ENCODE measurements around the gene RALGAPA2. TPM values are rescaled to one million over a fixed set of nuclear protein-coding genes. Genes with fewer than 3 reads are reported as not detected.
A peak's percentile ranks its signal among the peaks of the same experiment; 100 is the strongest.

Gene RALGAPA2
- total RNA-seq, 2 experiments from 2014 or later = 21.8 to 22.8 TPM

GRCh38 chr20:20694591-20694990 is 17.9 kb downstream of the RALGAPA2 start:
- no peak for ATAC-seq

GRCh38 chr20:20692587-20692986 is 19.9 kb downstream of the RALGAPA2 start:
- no peaks in the 10 kb centered on the region for H3K9me3 Mint-ChIP-seq (ENCODE audit: insufficient read depth)
- no peak overlapping the region for H3K27ac Mint-ChIP-seq
- H3K27me3 Mint-ChIP-seq (ENCODE audit: low read depth) = no peaks in the 10 kb centered on the region
- ChIA-PET POLR2A (no interaction called here), CTCF (interaction anchor here (1.2 kb wide), 1 partner anchor 168 kb away, joined by 3 read pairs; no protein-coding TSS in a partner anchor)
- DNase-seq = no peak
- no peak overlapping the region for H3K4me3 Mint-ChIP-seq
- H3K4me1 Mint-ChIP-seq (ENCODE audit: low read depth) = peaks cover 6% of the 10 kb centered on the region
- no peak for ATAC-seq
- H3K36me3 Mint-ChIP-seq (ENCODE audit: low read depth) = no peaks in the 10 kb centered on the region

More at GRCh38 chr20:20694591-20694990, 17.9 kb downstream of the RALGAPA2 start:
- Mint-ChIP-seq H3K9me3 (ENCODE audit: insufficient read depth) (no peaks in the 10 kb centered on the region), H3K4me3 (no peak overlapping the region), H3K27ac (no peak overlapping the region), H3K27me3 (ENCODE audit: low read depth) (no peaks in the 10 kb centered on the region), H3K36me3 (ENCODE audit: low read depth) (no peaks in the 10 kb centered on the region), H3K4me1 (ENCODE audit: low read depth) (no peaks in the 10 kb centered on the region)
- ChIA-PET POLR2A (no interaction called here), CTCF (no interaction called here)
- no peak for DNase-seq

DNA sequence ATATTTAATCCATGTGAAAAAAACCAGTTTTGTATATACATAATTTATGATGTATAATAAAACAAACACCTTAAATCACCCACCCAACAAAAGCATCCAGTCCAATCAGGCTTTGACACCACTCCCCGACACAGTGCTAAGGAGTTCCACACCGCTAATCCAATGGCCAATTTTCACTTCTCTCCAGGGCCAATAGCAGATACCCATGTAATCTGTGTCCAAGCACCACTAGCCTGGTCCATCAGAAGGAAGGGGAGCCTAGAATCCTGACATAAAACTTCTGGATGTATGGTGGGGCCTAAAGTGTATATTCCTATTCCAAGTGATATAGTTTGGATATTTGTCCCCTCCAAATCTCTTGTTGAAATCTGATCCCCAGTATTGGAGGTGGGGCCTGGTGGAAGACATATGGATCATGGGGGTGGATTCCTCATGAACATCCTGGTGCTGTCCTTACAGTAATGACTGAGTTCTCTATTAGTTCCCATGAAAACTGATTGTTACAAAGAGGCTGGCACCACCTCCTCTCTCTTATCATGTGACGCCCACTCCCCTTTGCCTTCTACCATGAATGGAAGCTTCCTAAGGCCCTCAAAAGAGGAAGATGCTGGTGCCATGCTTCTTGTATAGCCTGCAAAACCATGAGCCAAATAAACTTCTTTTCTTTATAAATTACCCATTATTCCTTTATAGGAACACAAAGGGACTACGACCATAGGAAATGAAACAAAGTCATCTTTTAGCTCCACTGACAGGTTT is 20.8 kb downstream of the RALGAPA2 start:
- Mint-ChIP-seq H3K4me3 (no peak overlapping the region), H3K9me3 (ENCODE audit: insufficient read depth) (no peaks in the 10 kb centered on the region), H3K4me1 (ENCODE audit: low read depth) (peaks cover 6% of the 10 kb centered on the region), H3K27me3 (ENCODE audit: low read depth) (no peaks in the 10 kb centered on the region), H3K27ac (no peak overlapping the region), H3K36me3 (ENCODE audit: low read depth) (no peaks in the 10 kb centered on the region)
- ChIA-PET CTCF (no interaction called here), POLR2A (no interaction called here)
- DNase-seq (no peak), ATAC-seq (no peak)

GRCh38 chr20:20690676-20691476 is 21.6 kb downstream of the RALGAPA2 start:
- POLR2A ChIA-PET = no interaction called here
- no peaks in the 10 kb centered on the region for H3K27me3 Mint-ChIP-seq (ENCODE audit: low read depth)
- H3K36me3 Mint-ChIP-seq (ENCODE audit: low read depth) = no peaks in the 10 kb centered on the region
- ATAC-seq (no peak), DNase-seq (no peak)
- CTCF ChIA-PET = no interaction called here
- peaks cover 6% of the 10 kb centered on the region for H3K4me1 Mint-ChIP-seq (ENCODE audit: low read depth)
- H3K4me3 Mint-ChIP-seq = no peak overlapping the region
- no peak overlapping the region for H3K27ac Mint-ChIP-seq
- no peaks in the 10 kb centered on the region for H3K9me3 Mint-ChIP-seq (ENCODE audit: insufficient read depth)

GRCh38 chr20:20687319-20687718 is 25.1 kb downstream of the RALGAPA2 start:
- ChIA-PET POLR2A (interaction anchor here (0.8 kb wide), 1 partner anchor 20 kb away, joined by 3 read pairs; no protein-coding TSS in a partner anchor), CTCF (no interaction called here)
- ATAC-seq = no peak
- Mint-ChIP-seq H3K27me3 (ENCODE audit: low read depth) (no peaks in the 10 kb centered on the region), H3K27ac (no peak overlapping the region), H3K36me3 (ENCODE audit: low read depth) (no peaks in the 10 kb centered on the region), H3K4me1 (ENCODE audit: low read depth) (peaks cover 21% of the 10 kb centered on the region), H3K4me3 (no peak overlapping the region), H3K9me3 (ENCODE audit: insufficient read depth) (no peaks in the 10 kb centered on the region)
- no peak for DNase-seq

- Mint-ChIP-seq H3K27me3 (ENCODE audit: low read depth) (no peaks in the 10 kb centered on the region), H3K4me3 (no peak overlapping the region), H3K27ac (no peak overlapping the region), H3K9me3 (ENCODE audit: insufficient read depth) (no peaks in the 10 kb centered on the region), H3K36me3 (ENCODE audit: low read depth) (no peaks in the 10 kb centered on the region), H3K4me1 (ENCODE audit: low read depth) (peaks cover 27% of the 10 kb centered on the region)
- CTCF ChIA-PET = no interaction called here
- ATAC-seq (no peak), DNase-seq (no peak)
- POLR2A ChIA-PET = no interaction called here
Measured at GRCh38 chr20:20685635-20686034, 26.8 kb downstream of the RALGAPA2 start.

GRCh38 chr20:20683481-20684321 is 28.7 kb downstream of the RALGAPA2 start:
- Mint-ChIP-seq H3K27ac (no peak overlapping the region), H3K4me1 (ENCODE audit: low read depth) (peaks cover 27% of the 10 kb centered on the region), H3K27me3 (ENCODE audit: low read depth) (no peaks in the 10 kb centered on the region), H3K9me3 (ENCODE audit: insufficient read depth) (no peaks in the 10 kb centered on the region), H3K36me3 (ENCODE audit: low read depth) (no peaks in the 10 kb centered on the region), H3K4me3 (no peak overlapping the region)
- DNase-seq (no peak), ATAC-seq (no peak)
- ChIA-PET CTCF (interaction anchor here (1.2 kb wide), 1 partner anchor 135 kb away, joined by 3 read pairs; no protein-coding TSS in a partner anchor), POLR2A (no interaction called here)

DNA sequence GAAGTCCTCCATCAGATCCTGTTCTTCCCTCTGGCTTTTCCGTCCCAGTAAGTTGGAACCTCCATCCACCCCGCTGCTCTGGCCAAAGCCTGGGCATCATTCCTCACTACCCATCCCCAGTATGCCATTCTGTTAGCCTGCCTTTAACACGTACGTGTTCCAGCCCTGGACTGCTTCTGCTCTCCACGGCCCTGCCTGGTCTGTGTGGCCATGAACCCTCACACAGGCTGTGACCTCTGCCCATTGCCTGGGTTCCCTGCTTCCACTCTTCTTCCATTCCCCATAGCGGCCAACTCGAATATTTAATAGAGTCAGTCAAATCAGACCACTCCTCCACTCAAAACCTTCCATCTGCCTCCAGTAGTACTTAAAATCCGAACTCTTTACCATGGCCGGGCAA is 29.4 kb downstream of the RALGAPA2 start:
- Mint-ChIP-seq H3K27me3 (ENCODE audit: low read depth) (no peaks in the 10 kb centered on the region), H3K27ac (no peak overlapping the region), H3K4me1 (ENCODE audit: low read depth) (peaks cover 21% of the 10 kb centered on the region), H3K36me3 (ENCODE audit: low read depth) (no peaks in the 10 kb centered on the region), H3K9me3 (ENCODE audit: insufficient read depth) (no peaks in the 10 kb centered on the region), H3K4me3 (no peak overlapping the region)
- CTCF ChIA-PET = no interaction called here
- DNase-seq = no peak
- POLR2A ChIA-PET = no interaction called here
- no peak for ATAC-seq

GRCh38 chr20:20680991-20681508 is 31.4 kb downstream of the RALGAPA2 start:
- H3K9me3 Mint-ChIP-seq (ENCODE audit: insufficient read depth) = no peaks in the 10 kb centered on the region
- ATAC-seq (no peak), DNase-seq (no peak)
- no peaks in the 10 kb centered on the region for H3K27me3 Mint-ChIP-seq (ENCODE audit: low read depth)
- POLR2A ChIA-PET = no interaction called here
- H3K27ac Mint-ChIP-seq = peak overlapping the region; percentile 37
- no peak overlapping the region for H3K4me3 Mint-ChIP-seq
- CTCF ChIA-PET = interaction anchor here (1.0 kb wide), 1 partner anchor 824 kb away, joined by 3 read pairs; no protein-coding TSS in a partner anchor
- H3K36me3 Mint-ChIP-seq (ENCODE audit: low read depth) = peaks cover 3% of the 10 kb centered on the region
- H3K4me1 Mint-ChIP-seq (ENCODE audit: low read depth) = peaks cover 21% of the 10 kb centered on the region

DNA sequence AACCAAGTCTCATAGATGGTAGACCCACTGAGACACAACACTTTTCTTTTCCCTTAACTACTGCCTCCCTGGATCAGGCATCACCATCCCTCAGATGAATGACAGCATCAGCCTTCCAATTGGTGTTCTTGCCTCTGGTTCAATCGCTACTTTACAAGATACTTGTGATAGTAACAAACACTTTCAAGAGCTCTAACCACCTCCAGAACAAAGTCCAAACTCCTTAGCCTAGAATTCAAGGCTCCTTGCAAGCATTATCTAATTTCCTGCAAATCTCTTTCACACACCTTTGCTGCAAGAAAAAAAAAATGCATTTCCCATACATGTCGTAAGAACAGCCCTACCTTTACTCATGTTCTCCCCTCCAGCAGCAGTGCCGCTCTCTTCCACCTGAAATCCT is 33.1 kb downstream of the RALGAPA2 start:
- peaks cover 3% of the 10 kb centered on the region for H3K36me3 Mint-ChIP-seq (ENCODE audit: low read depth)
- DNase-seq = no peak
- ChIA-PET POLR2A (no interaction called here), CTCF (no interaction called here)
- H3K4me3 Mint-ChIP-seq = no peak overlapping the region
- ATAC-seq = no peak
- no peaks in the 10 kb centered on the region for H3K9me3 Mint-ChIP-seq (ENCODE audit: insufficient read depth)
- no peaks in the 10 kb centered on the region for H3K27me3 Mint-ChIP-seq (ENCODE audit: low read depth)
- no peak overlapping the region for H3K27ac Mint-ChIP-seq
- peaks cover 12% of the 10 kb centered on the region for H3K4me1 Mint-ChIP-seq (ENCODE audit: low read depth)

- no peaks in the 10 kb centered on the region for H3K27me3 Mint-ChIP-seq (ENCODE audit: low read depth)
- H3K9me3 Mint-ChIP-seq (ENCODE audit: insufficient read depth) = no peaks in the 10 kb centered on the region
- CTCF ChIA-PET = no interaction called here
- ATAC-seq (no peak), DNase-seq (no peak)
- POLR2A ChIA-PET = no interaction called here
- H3K4me1 Mint-ChIP-seq (ENCODE audit: low read depth) = peaks cover 6% of the 10 kb centered on the region
- no peak overlapping the region for H3K4me3 Mint-ChIP-seq
- peaks cover 3% of the 10 kb centered on the region for H3K36me3 Mint-ChIP-seq (ENCODE audit: low read depth)
- no peak overlapping the region for H3K27ac Mint-ChIP-seq
Measured at GRCh38 chr20:20677186-20677585, 35.3 kb downstream of the RALGAPA2 start.
